Right lobe of liver (tissue), 4 donors: ENCODE results near the gene MINDY1.

Experiments
- POLR2A ChIP-seq: fragments of 450-650 bp; IDR thresholded peaks from one replicate; pipeline ENCODE4 v1.6.1; 2017; ENCODE audit warnings: antibody characterized with exemption, mild to moderate bottlenecking
- TF ChIP-seq, protein P1 (sequence below), 4 donors: fragments of 200-600 bp in 3 of 4; fragments of 450-650 bp in 1 of 4; IDR thresholded peaks; one replicate each; pipeline versions ENCODE4 v1.5.1 to v1.8.0; 2016 to 2022; ENCODE audit warnings: antibody characterized with exemption in 4 of 4, mild to moderate bottlenecking in 2 of 4
- donor health status: DM: no; HTN: no; CAD: no.
- donor health status: DM: no; HTN: no; CAD: no.
- donor health status: DM: no; HTN: yes; CAD: no.

DNA sequence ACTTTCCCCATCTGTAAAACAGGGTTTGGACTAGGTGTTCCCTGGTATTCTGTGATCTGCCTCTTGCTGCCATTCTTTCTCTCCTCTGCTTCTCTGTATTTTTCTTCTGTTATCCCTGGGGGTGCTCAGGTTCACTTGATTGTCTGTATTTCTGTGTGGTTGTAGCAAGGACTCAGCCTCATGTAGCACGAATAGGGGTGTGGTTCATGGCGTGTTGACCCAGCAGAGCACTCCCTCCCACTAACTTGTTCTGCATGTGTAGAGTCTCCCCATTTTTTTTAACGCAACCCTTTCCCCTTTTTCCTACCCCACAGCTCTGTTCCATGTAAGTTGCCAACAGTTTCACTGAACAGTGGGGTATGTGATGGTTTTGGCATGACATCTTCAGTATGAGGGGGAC is 28.5 kb upstream of the MINDY1 start:
- TF ChIP-seq, protein P1, sequence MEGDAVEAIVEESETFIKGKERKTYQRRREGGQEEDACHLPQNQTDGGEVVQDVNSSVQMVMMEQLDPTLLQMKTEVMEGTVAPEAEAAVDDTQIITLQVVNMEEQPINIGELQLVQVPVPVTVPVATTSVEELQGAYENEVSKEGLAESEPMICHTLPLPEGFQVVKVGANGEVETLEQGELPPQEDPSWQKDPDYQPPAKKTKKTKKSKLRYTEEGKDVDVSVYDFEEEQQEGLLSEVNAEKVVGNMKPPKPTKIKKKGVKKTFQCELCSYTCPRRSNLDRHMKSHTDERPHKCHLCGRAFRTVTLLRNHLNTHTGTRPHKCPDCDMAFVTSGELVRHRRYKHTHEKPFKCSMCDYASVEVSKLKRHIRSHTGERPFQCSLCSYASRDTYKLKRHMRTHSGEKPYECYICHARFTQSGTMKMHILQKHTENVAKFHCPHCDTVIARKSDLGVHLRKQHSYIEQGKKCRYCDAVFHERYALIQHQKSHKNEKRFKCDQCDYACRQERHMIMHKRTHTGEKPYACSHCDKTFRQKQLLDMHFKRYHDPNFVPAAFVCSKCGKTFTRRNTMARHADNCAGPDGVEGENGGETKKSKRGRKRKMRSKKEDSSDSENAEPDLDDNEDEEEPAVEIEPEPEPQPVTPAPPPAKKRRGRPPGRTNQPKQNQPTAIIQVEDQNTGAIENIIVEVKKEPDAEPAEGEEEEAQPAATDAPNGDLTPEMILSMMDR (IDR thresholded peaks at IDR 0.05) = no peak
- TF ChIP-seq POLR2A = no peak
